GM21381 (cell line): Measurements from ENCODE around the gene ZCRB1.
"Not testable (repeated sequence)": the region's sequence is repeated elsewhere in the genome, so short reads cannot be mapped to it uniquely, and the experiment has no call there.

ENCODE experiments used
- ATAC-seq: cut with Tn5 transposase; IDR thresholded peaks from one replicate; pipeline ENCODE4 v1.9.1; 2021; ENCODE audit warnings: mild to moderate bottlenecking, moderate library complexity; ENCODE audit not compliant: unreplicated experiment

ZCRB1 gene

DNA sequence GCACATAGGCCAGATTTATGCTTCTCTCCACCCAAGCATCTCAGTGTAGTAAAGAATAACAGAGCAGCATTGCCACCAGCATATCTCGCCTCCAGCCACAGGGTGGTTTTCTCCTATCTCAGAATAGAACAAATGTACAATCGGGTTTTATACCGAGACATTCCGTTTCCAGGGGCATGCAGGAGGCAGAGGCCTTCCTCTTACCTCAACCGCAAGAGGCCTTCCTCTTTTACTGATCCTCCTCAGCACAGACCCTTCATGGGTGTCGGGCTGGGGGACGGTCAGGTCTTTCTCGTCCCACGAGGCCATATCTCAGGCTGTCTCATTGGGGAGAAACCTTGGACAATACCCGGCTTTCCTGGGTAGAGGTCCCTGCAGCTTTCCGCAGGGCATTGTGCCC lies 4.2 kb upstream of the ZCRB1 start:
- not testable (repeated sequence) for ATAC-seq

DNA sequence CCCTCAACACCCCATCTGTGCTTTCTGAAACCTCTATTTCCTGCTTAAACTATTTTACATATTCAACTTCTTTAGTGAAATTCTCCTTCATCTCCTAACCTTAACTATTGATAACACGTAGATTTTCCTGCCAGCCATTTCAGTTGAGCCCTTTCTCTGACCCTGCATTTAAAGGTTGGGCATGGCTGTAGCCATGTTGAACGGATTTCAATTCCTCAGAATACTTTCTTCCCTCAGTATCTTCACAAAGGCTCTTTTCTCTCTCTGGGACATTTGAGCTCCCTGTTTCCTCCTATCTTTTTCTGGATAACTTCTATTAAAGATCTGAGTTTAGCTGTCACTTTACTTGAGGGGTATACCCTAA lies 1.3 kb upstream of the ZCRB1 start:
- no peak for ATAC-seq

DNA sequence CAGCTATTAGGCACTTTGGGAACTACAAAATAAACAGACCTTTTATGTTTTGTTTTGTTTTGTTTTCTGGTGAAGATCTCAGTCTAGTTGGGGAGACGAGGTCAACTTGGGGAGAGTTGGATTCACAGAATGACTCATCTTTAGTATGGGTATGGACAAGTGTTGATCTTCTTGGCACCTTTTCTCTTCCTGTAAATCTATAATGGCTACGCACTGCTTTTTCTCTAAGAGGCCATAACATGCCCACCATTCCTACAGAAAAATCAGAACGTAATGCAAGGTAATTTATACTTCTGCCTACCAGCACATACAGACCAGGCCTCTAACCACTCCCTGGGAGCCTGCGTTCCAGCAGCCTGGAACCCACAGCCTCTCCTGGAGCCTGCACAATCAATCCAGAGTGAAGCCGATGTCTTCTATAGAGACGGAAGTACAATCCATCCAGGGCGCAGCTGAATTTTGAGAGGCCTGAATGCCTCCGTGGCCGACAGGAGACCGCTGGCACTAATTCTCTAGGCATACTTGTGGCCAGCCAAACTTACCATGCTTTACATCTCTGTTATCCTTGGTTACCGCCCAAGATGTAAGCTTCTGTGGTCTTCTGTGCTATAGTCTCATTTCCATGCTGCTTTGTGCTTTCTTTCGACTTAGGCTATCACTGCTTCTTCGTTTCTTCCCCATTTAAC lies 790 bp upstream of the ZCRB1 start:
- ATAC-seq: peak; percentile 19

DNA sequence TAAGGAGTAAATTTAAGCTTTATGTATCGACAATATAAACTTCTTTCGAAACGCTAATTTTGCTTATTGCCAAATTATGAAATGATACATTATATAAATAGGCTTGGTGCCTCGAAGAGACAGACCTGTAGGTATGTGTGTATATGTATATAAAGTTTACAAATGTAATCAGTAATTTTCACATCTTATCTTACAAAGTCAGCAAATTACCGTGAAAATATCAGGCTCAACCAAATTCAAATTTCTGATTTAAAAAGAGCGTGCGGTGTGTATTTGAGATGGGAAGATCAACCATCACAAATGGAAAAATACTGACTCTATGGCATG lies 605 bp downstream of the ZCRB1 start:
- no peak for ATAC-seq

GRCh38 chr12:42323856-42324255 lies 2.0 kb downstream of the ZCRB1 start:
- ATAC-seq: no peak

DNA sequence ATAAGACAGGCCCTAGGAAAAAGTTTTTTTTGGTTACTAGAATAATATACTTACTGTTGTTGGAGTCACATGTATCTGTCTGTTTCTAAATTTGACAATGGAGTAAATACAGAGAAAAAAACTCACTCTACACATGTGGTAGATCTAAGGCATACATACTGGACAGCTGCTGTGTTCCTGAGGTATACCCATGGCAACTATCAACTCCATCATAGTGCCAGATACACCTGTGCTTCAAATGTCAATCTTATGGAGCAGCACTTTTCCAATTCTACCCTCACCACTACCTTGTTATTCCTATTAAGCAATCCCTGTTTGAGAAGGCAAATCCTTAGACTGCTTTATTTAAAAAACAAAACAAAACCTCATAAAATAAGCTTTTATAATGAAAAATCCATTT lies 3.3 kb downstream of the ZCRB1 start:
- ATAC-seq: no peak

DNA sequence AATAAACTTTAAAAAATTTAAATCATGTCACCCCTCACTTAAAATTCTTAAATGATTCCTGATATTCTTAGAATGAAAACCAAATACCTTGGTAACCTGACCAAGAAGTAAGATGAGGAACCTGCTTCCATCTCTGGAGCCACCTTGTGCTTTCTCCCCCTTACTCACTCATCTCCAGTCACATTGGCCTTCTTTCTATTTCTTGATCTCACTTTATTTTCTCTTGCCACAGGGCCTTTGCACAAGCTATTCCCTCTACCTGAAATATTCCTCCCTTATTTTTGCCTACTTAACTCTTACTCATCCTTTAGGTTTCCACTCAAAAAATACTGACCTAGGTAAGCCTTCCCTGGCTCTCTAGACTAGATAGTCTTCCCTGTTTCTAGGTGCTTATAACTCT lies 5.1 kb downstream of the ZCRB1 start:
- no peak for ATAC-seq

GRCh38 chr12:42315108-42315507 lies 10.8 kb downstream of the ZCRB1 start:
- ATAC-seq: no peak

GRCh38 chr12:42309996-42310395 lies 15.9 kb downstream of the ZCRB1 start:
- no peak for ATAC-seq

DNA sequence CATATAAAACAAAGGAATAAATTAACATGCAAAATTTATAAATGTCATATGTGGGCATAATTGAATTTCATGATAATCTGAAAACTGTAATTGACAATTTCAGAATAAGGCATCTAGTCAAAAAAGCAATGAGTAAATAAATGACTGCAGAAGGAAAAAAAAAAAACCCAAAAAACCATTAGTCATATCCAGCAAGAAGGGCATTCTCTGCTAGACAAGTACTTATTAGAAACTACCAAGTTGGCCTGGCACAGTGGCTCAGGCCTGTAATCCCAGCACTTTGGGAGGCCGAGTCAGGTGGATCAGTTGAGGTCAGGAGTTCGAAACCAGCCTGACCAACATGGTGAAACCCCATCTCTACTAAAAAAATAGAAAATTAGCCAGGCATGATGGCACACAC lies 17.5 kb downstream of the ZCRB1 start:
- no peak for ATAC-seq

- ATAC-seq: no peak
These were observed 19.6 kb downstream of the ZCRB1 start for GRCh38 chr12:42306297-42306696.

DNA sequence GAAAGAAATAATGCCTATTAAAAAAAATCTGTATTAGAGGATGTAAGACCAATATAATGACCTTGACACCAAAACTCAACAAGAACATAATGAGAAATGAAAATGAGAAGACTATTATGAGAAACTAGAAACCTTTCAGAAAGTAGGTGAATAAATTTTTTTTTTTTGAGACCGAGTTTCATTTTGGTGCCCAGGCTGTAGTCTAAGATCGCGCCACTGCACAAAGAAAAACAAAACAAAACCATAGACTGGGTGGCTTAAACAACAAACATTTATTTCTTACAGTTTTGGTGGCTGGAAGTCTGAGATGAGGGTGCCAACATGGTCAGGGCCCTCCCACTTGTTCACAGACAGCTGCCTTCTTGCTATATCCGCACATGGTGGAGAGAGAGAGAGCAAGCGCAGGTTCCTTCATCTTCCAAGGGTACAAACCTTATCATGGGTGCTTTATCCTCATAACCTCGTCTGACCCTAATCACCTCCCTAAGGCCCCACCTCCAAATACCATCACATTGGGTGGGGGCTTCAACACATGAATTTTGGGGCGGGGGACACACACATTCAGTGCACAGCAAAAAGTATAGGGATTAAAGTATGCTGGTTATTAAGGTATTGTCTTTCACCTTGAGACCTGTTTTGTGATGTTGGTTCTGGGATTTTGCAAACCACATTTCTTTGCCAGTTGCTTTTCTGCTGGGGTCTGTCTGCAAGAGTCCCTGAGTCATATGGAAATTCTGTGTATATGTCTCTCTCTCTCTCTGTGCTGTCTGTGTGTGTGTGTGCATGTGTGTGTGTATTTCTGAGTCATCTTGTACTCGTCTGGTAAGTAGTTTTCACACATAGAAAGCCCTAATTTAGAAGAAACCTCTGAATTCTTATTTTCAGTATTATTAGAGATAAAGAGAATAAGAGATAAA lies 26.2 kb downstream of the ZCRB1 start:
- peak; percentile 80 for ATAC-seq

DNA sequence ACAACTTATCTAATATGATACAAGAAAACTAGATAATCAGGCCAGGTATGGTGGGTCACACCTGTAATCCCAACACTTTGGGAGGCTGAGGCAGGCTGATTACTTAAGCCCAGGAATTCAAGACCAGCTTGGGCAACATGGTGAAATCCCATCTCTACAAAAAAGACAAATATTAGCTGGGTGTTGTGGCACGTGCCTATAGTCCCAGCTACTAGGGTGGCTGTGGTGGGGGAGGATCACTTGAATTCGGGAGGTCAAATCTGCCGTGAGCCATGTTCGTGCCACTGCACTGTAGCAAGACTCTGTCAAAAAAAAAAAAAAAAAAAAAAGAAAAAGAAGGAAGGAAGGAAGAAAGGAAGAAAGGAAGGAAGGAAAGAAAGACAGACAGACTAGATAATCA lies 27.0 kb downstream of the ZCRB1 start:
- ATAC-seq: no peak

DNA sequence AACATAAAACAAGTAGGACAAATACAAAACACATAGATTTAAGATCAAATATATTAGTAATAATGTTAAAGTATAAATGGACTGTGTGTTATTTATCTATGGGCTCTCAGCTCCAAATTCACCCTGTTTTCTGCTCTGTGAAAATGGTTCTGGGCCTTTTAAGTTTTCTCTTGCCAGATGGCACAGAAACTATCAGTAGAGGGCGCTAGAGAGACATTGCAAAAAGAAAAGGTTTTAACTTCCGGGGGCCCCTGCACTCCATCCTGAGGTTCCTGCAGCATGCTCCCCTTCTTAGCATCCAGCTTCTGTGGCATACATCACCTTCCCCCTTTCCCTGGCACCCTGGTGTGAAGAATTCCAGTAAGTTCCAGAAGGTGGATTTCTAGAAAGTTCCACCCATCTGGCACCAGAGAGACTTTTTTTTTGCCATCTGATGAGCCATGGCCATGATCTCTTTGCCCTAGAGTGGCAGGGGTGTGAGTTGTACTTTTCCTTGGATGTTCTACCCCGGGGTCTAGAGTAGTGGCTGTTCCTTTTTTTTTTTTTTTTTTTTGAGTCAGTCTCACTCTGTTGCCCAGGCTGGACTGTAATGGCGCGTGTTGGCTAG lies 29.3 kb downstream of the ZCRB1 start:
- ATAC-seq: no peak

DNA sequence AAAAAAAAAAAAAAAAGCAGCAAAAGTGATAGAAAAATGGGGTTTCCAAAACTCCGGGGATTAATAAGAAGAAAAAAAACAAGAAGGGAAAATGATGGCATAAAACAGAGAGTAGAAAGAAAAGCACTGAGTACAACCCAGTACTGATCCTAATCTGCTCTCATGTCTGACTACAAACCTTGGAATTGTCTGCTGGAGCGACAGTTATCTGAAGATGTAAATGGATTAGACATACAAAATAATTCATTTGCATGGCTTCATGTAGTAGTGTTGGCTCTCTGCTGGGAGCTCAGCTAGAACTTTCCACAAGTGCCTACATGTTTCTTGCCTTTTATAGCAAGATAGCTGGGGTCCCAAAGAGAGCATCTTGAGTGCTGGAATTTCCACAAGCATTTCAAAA lies 34.2 kb downstream of the ZCRB1 start:
- no peak for ATAC-seq

DNA sequence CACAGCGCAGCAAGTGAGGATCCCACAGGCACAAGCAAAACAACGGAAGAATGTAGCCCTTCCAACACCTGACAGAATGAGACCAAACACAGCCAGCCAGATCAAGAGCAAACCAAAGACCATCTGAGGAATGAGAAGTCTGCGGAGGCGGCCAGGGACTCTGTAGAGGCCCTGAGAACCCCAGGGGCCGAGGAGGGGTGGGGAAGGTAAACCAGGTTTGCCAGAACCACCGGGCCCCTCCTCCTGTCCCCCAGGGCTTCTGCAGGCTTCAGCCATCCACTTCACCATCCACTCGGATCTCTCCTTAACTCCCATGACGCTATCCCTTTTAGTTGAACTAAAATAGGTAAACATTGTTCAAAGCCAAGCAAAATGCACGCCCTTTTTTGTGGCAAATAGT lies 37.4 kb downstream of the ZCRB1 start:
- no peak for ATAC-seq

DNA sequence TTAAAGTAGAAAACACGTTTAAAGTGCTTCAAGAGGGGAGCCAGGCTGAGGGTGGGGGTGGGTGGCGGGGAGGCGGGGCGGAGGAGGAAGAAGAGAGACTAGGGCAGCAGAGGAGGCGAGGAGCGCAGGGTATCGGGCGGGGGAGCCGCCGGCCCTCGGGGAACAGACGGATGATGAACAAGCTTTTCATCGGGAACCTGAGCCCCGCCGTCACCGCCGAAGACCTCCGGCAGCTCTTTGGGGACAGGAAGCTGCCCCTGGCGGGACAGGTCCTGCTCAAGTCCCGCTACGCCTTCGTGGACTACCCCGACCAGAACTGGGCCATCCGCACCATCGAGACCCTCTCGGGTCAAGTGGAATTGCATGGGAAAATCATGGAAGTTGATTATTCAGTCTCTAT lies 39.2 kb downstream of the ZCRB1 start:
- ATAC-seq: no peak

GRCh38 chr12:42285431-42285830 lies 40.5 kb downstream of the ZCRB1 start:
- ATAC-seq: no peak

DNA sequence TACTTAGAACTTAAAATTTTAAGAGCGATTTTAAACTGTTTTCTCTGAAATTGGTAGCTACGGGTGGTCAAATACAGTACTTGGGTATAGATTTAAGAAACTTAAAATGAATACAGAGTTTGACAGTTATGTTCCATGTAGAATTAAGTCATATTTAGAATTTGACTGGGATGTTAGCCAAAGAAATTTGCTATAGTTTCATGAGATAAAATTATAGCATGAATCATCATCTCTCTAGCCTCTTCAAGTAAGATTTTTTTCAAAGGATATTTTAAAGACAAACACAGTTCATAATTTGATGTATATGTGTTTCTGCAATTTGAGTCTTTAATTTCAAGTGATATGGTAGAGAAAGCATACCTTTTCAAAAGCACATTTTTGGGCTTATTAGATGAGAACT lies 41.0 kb downstream of the ZCRB1 start:
- no peak for ATAC-seq

GRCh38 chr12:42284157-42284556 lies 41.7 kb downstream of the ZCRB1 start:
- ATAC-seq: no peak

GRCh38 chr12:42283739-42284138 lies 42.2 kb downstream of the ZCRB1 start:
- ATAC-seq: no peak

- ATAC-seq: no peak
These were observed 43.6 kb downstream of the ZCRB1 start for GRCh38 chr12:42282294-42282693.
